ENCODE measurements around the gene ATP1A3. TPM values are rescaled to one million over a fixed set of nuclear protein-coding genes. Genes with fewer than 3 reads are reported as not detected.

Gene ATP1A3
- total RNA-seq, 1 experiment from 2014 or later: 34.7 TPM

DNA sequence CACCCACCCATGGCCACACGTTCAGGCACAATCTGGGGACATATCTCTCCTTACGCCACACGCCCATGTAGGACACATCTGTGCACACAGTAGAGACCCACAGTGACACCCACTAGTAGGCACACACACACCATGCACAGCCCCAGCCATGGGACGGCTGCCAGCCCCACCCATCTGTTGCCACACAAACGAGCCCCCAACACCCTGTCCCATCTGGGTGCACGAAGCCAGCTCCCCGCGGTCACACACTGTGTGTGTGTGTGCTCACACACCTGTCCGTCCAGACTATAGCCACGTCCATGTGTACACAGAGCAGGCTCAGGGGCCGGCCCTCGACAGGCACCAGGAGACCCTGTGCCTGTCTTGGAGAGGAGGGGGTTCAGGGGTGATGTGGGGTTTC is 76.4 kb downstream of the ATP1A3 start:
- no peaks in the 10 kb centered on the region; the same call in 1 of the 2 replicates for H3K27me3 ChIP-seq (ENCODE audit: insufficient read depth, low read length)
- TF ChIP-seq RAD21 (IDR thresholded peaks at IDR 0.05; ENCODE audit: low read depth): no peak
- no peak for TF ChIP-seq TCF7L2 (IDR thresholded peaks at IDR 0.05; ENCODE audit: borderline replicate concordance, extremely low read depth, insufficient read depth, insufficient read length)
- TF ChIP-seq FOSL1 (IDR thresholded peaks at IDR 0.05; ENCODE audit: low read depth): no peak
- TF ChIP-seq CTCF (IDR thresholded peaks at IDR 0.05 in 2 of 3, conservative IDR thresholded peaks at IDR 0.05 in 1 of 3; ENCODE audit: borderline replicate concordance in 1 of 3, insufficient read depth in 1 of 3, low read depth in 2 of 3, low read length in 2 of 3): no peak
- TF ChIP-seq ATF3 (IDR thresholded peaks at IDR 0.05): no peak
- TF ChIP-seq ELF1 (IDR thresholded peaks at IDR 0.05; ENCODE audit: borderline replicate concordance, low read depth): no peak
- no peak for TF ChIP-seq EGR1 (IDR thresholded peaks at IDR 0.05; ENCODE audit: low read depth)
- TF ChIP-seq SP1 (IDR thresholded peaks at IDR 0.05; ENCODE audit: low read depth): no peak
- TF ChIP-seq, protein P1, sequence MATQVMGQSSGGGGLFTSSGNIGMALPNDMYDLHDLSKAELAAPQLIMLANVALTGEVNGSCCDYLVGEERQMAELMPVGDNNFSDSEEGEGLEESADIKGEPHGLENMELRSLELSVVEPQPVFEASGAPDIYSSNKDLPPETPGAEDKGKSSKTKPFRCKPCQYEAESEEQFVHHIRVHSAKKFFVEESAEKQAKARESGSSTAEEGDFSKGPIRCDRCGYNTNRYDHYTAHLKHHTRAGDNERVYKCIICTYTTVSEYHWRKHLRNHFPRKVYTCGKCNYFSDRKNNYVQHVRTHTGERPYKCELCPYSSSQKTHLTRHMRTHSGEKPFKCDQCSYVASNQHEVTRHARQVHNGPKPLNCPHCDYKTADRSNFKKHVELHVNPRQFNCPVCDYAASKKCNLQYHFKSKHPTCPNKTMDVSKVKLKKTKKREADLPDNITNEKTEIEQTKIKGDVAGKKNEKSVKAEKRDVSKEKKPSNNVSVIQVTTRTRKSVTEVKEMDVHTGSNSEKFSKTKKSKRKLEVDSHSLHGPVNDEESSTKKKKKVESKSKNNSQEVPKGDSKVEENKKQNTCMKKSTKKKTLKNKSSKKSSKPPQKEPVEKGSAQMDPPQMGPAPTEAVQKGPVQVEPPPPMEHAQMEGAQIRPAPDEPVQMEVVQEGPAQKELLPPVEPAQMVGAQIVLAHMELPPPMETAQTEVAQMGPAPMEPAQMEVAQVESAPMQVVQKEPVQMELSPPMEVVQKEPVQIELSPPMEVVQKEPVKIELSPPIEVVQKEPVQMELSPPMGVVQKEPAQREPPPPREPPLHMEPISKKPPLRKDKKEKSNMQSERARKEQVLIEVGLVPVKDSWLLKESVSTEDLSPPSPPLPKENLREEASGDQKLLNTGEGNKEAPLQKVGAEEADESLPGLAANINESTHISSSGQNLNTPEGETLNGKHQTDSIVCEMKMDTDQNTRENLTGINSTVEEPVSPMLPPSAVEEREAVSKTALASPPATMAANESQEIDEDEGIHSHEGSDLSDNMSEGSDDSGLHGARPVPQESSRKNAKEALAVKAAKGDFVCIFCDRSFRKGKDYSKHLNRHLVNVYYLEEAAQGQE (IDR thresholded peaks at IDR 0.05; ENCODE audit: low read depth): no peak
- no peak for TF ChIP-seq CEBPB (IDR thresholded peaks at IDR 0.05; ENCODE audit: low read depth)
- no peak for TF ChIP-seq YY1 (IDR thresholded peaks at IDR 0.05; ENCODE audit: extremely low read depth, insufficient replicate concordance, low read depth, low read length)
- no peak for TF ChIP-seq SRF (IDR thresholded peaks at IDR 0.05; ENCODE audit: low read depth)
- TF ChIP-seq EZH2 (IDR thresholded peaks at IDR 0.05): no peak
- no peak for TF ChIP-seq CBX3 (IDR thresholded peaks at IDR 0.05; ENCODE audit: low read depth)
- no peak for TF ChIP-seq MAX (IDR thresholded peaks at IDR 0.05)
- TF ChIP-seq JUND (IDR thresholded peaks at IDR 0.05): no peak
- no peak for TF ChIP-seq EZH2phosphoT487 (IDR thresholded peaks at IDR 0.05; ENCODE audit: borderline replicate concordance)
- TF ChIP-seq POLR2A (IDR thresholded peaks at IDR 0.05; ENCODE audit: borderline replicate concordance, extremely low read depth, insufficient read depth, insufficient read length): no peak
- TF ChIP-seq ZFX (IDR thresholded peaks at IDR 0.05): no peak
- no peak for TF ChIP-seq SIN3A (IDR thresholded peaks at IDR 0.05; ENCODE audit: low read depth)
- no peak overlapping the region for H3K27ac ChIP-seq (ENCODE audit: low read depth, low read length)
- H4K20me1 ChIP-seq (ENCODE audit: insufficient read depth): no peaks in the 10 kb centered on the region
- no peak overlapping the region for H2AFZ ChIP-seq (ENCODE audit: low read depth, low read length, poor library complexity, severe bottlenecking)
- ChIA-PET POLR2A (no interaction called here), RAD21 (ENCODE audit: low non-redundant PET in 1 of 2, low total read pairs in 2 of 2, uncharacterized antibody in 2 of 2, unreplicated experiment in 2 of 2) (no interaction called here), CTCF (no interaction called here)
- intact Hi-C loops (cut with micrococcal nuclease): no loop called here
- H3K79me2 ChIP-seq (ENCODE audit: insufficient read depth, low read length): no peaks in the 10 kb centered on the region
- H3K36me3 ChIP-seq (ENCODE audit: control insufficient read depth in 1 of 2, insufficient read depth in 2 of 2, low read length in 2 of 2): no peaks in the 10 kb centered on the region
- no peak for DNase-seq (ENCODE audit: low read depth, low spot score)
- no TSS peak for BruUV-seq (replicated peaks)
- H3K4me1 ChIP-seq (ENCODE audit: control insufficient read depth in 1 of 2, insufficient read depth in 2 of 2, low read length in 2 of 2): no peaks in the 10 kb centered on the region
- H3K9me2 ChIP-seq (ENCODE audit: insufficient read depth): no peaks in the 10 kb centered on the region
- no peak overlapping the region for H3K9ac ChIP-seq (ENCODE audit: low read length)
- H3K9me3 ChIP-seq (ENCODE audit: control insufficient read depth in 1 of 2, insufficient read depth in 1 of 2, low read depth in 1 of 2, low read length in 2 of 2): no peaks in the 10 kb centered on the region
- ATAC-seq: no peak
- no peak overlapping the region for H3K4me3 ChIP-seq (replicated peaks in 1 of 2; ENCODE audit: low read depth in 1 of 2, low read length in 2 of 2)
- H3K4me2 ChIP-seq (ENCODE audit: low read length): no peak overlapping the region
